Activated CD4-positive, alpha-beta memory T cell treated with anti-CD3 and anti-CD28 coated beads for 36 hours (primary cell): ENCODE data around the gene ZSWIM7. TPM values are rescaled to one million over a fixed set of nuclear protein-coding genes. Genes with fewer than 3 reads are reported as not detected.

Experiments
- CTCF ChIA-PET: fragments of 350-600 bp; sonication (Branson Sonifier 250); formaldehyde crosslinking; loops from one replicate; lab custom pipeline; 2021; ENCODE audit warnings: antibody characterized with exemption, inconsistent platforms; lab: Charles Lee
- POLR2A ChIA-PET: fragments of 350-600 bp; sonication (Branson Sonifier 250); formaldehyde crosslinking; loops from one replicate; lab custom pipeline; 2021; ENCODE audit warnings: antibody characterized with exemption; lab: Charles Lee
- DNase-seq: peaks from one replicate; pipeline ENCODE4 v3.0.0-alpha.2; 2020
- H3K27ac Mint-ChIP-seq: one replicate; pipeline ENCODE4 v1.8.0; 2021; ENCODE audit warnings: mixed read lengths
- H3K27me3 Mint-ChIP-seq: one replicate; pipeline ENCODE4 v1.8.0; 2021; ENCODE audit warnings: mixed read lengths
- H3K36me3 Mint-ChIP-seq: one replicate; pipeline ENCODE4 v1.8.0; 2021; ENCODE audit warnings: mixed read lengths
- H3K4me1 Mint-ChIP-seq: one replicate; pipeline ENCODE4 v1.8.0; 2021; ENCODE audit warnings: low read depth, mixed read lengths
- H3K4me3 Mint-ChIP-seq: one replicate; pipeline ENCODE4 v1.8.0; 2021; ENCODE audit warnings: mild to moderate bottlenecking, mixed read lengths
- H3K9me3 Mint-ChIP-seq: one replicate; pipeline ENCODE4 v1.8.0; 2021; ENCODE audit warnings: mixed read lengths
- intact Hi-C: fragments of 100-400 bp; cut with micrococcal nuclease; formaldehyde crosslinking; loops from one replicate; pipeline ENCODE4 v1.15.1; 2023
- total RNA-seq, 2 experiments: library from RNA; stranded (reverse); gene quantifications; one replicate each; pipeline ENCODE4 v1.2.3, GENCODE V29; 2021

The ZSWIM7 gene
- total RNA-seq, 2 experiments from 2014 or later = 11.2 to 12.0 TPM

- Mint-ChIP-seq H3K27me3 (no peaks in the 10 kb centered on the region), H3K4me3 (no peak overlapping the region), H3K27ac (peak overlapping the region; percentile 39), H3K4me1 (peaks cover 54% of the 10 kb centered on the region), H3K9me3 (no peaks in the 10 kb centered on the region), H3K36me3 (peaks cover 56% of the 10 kb centered on the region)
- intact Hi-C loops = loop anchor here (5.0 to 10.0 kb wide), 3 partner anchors 190 to 390 kb away; partner anchors contain the start of genes NCOR1, PIGL and TRPV2
- no peak for DNase-seq
- POLR2A ChIA-PET = no interaction called here
- CTCF ChIA-PET = no interaction called here
Measured at GRCh38 chr17:16025202-16025601, 25.7 kb upstream of the ZSWIM7 start.

GRCh38 chr17:16023881-16024280 lies 24.4 kb upstream of the ZSWIM7 start:
- H3K27ac Mint-ChIP-seq = peak overlapping the region; percentile 57
- peaks cover 46% of the 10 kb centered on the region for H3K4me1 Mint-ChIP-seq
- DNase-seq = no peak
- intact Hi-C loops = loop anchor here (10.0 kb wide), 2 partner anchors 191 to 391 kb away; partner anchors contain the start of genes NCOR1, PIGL and TRPV2
- H3K9me3 Mint-ChIP-seq = no peaks in the 10 kb centered on the region
- no peak overlapping the region for H3K4me3 Mint-ChIP-seq
- H3K36me3 Mint-ChIP-seq = peaks cover 52% of the 10 kb centered on the region
- no peaks in the 10 kb centered on the region for H3K27me3 Mint-ChIP-seq
- ChIA-PET CTCF (interaction anchor here (0.6 to 1.1 kb wide), 2 partner anchors 25 to 93 kb away, joined by 4 to 6 read pairs; partner anchors contain the start of gene ZSWIM7), POLR2A (interaction anchor here (0.5 kb wide), 1 partner anchor 395 kb away, joined by 4 read pairs; no protein-coding TSS in a partner anchor)

GRCh38 chr17:16019347-16019746 lies 19.8 kb upstream of the ZSWIM7 start:
- no peaks in the 10 kb centered on the region for H3K27me3 Mint-ChIP-seq
- peaks cover 16% of the 10 kb centered on the region for H3K4me1 Mint-ChIP-seq
- H3K27ac Mint-ChIP-seq = no peak overlapping the region
- H3K9me3 Mint-ChIP-seq = no peaks in the 10 kb centered on the region
- intact Hi-C loops = no loop called here
- H3K4me3 Mint-ChIP-seq = no peak overlapping the region
- peaks cover 34% of the 10 kb centered on the region for H3K36me3 Mint-ChIP-seq
- no peak for DNase-seq
- CTCF ChIA-PET = no interaction called here
- POLR2A ChIA-PET = no interaction called here

GRCh38 chr17:16013943-16014407 lies 14.5 kb upstream of the ZSWIM7 start:
- Mint-ChIP-seq H3K4me3 (no peak overlapping the region), H3K4me1 (peaks cover 5% of the 10 kb centered on the region), H3K9me3 (no peaks in the 10 kb centered on the region), H3K27ac (no peak overlapping the region), H3K36me3 (peaks cover 27% of the 10 kb centered on the region), H3K27me3 (no peaks in the 10 kb centered on the region)
- ChIA-PET CTCF (interaction anchor here (0.9 kb wide), 1 partner anchor 12 kb away, joined by 3 read pairs; no protein-coding TSS in a partner anchor), POLR2A (no interaction called here)
- no peak for DNase-seq
- intact Hi-C loops = no loop called here

GRCh38 chr17:16007439-16007838 lies 7.9 kb upstream of the ZSWIM7 start:
- H3K4me3 Mint-ChIP-seq = no peak overlapping the region
- peaks cover 22% of the 10 kb centered on the region for H3K4me1 Mint-ChIP-seq
- H3K36me3 Mint-ChIP-seq = peaks cover 66% of the 10 kb centered on the region
- CTCF ChIA-PET = no interaction called here
- H3K27ac Mint-ChIP-seq = no peak overlapping the region
- intact Hi-C loops = no loop called here
- POLR2A ChIA-PET = interaction anchor here (0.9 to 1.3 kb wide), 3 partner anchors 8 to 48 kb away, joined by 3 to 4 read pairs (median 4); partner anchors contain the start of genes TTC19 and ZSWIM7
- peak; percentile 27 for DNase-seq
- H3K27me3 Mint-ChIP-seq = no peaks in the 10 kb centered on the region
- H3K9me3 Mint-ChIP-seq = no peaks in the 10 kb centered on the region

GRCh38 chr17:16005636-16006035 lies 6.1 kb upstream of the ZSWIM7 start:
- POLR2A ChIA-PET = interaction anchor here (1.3 kb wide), 1 partner anchor 21 kb away, joined by 4 read pairs; no protein-coding TSS in a partner anchor
- no peak overlapping the region for H3K4me3 Mint-ChIP-seq
- no peaks in the 10 kb centered on the region for H3K27me3 Mint-ChIP-seq

GRCh38 chr17:16003841-16004240 lies 4.3 kb upstream of the ZSWIM7 start:
- no peak overlapping the region for H3K4me3 Mint-ChIP-seq
- H3K9me3 Mint-ChIP-seq = no peaks in the 10 kb centered on the region
- POLR2A ChIA-PET = no interaction called here
- CTCF ChIA-PET = no interaction called here
- H3K27me3 Mint-ChIP-seq = no peaks in the 10 kb centered on the region
- H3K27ac Mint-ChIP-seq = no peak overlapping the region
- no peak for DNase-seq
- peaks cover 44% of the 10 kb centered on the region for H3K4me1 Mint-ChIP-seq
- intact Hi-C loops = no loop called here
- H3K36me3 Mint-ChIP-seq = peaks cover 69% of the 10 kb centered on the region

More at GRCh38 chr17:16005636-16006035, 6.1 kb upstream of the ZSWIM7 start:
- intact Hi-C loops = no loop called here
- Mint-ChIP-seq H3K36me3 (peaks cover 71% of the 10 kb centered on the region), H3K4me1 (peaks cover 38% of the 10 kb centered on the region), H3K9me3 (no peaks in the 10 kb centered on the region), H3K27ac (no peak overlapping the region)
- DNase-seq = no peak
- CTCF ChIA-PET = no interaction called here

GRCh38 chr17:16002708-16003260 lies 3.3 kb upstream of the ZSWIM7 start:
- Mint-ChIP-seq H3K9me3 (no peaks in the 10 kb centered on the region), H3K36me3 (peaks cover 59% of the 10 kb centered on the region), H3K4me1 (peaks cover 36% of the 10 kb centered on the region), H3K4me3 (no peak overlapping the region), H3K27ac (no peak overlapping the region), H3K27me3 (no peaks in the 10 kb centered on the region)
- intact Hi-C loops = no loop called here
- POLR2A ChIA-PET = no interaction called here
- CTCF ChIA-PET = no interaction called here
- no peak for DNase-seq

GRCh38 chr17:16001226-16001897 lies 1.9 kb upstream of the ZSWIM7 start:
- ChIA-PET CTCF (interaction anchor here (1.1 to 1.3 kb wide), 2 partner anchors 12 to 57 kb away, joined by 3 read pairs; partner anchors contain the start of gene ADORA2B), POLR2A (interaction anchor here (0.6 kb wide), 1 partner anchor 46 kb away, joined by 3 read pairs; no protein-coding TSS in a partner anchor)
- DNase-seq = no peak
- H3K36me3 Mint-ChIP-seq = peaks cover 47% of the 10 kb centered on the region
- intact Hi-C loops = loop anchor here (1.0 kb wide), 1 partner anchor 27 kb away; no protein-coding TSS in a partner anchor
- no peaks in the 10 kb centered on the region for H3K27me3 Mint-ChIP-seq
- H3K4me1 Mint-ChIP-seq = peaks cover 31% of the 10 kb centered on the region
- H3K27ac Mint-ChIP-seq = peak overlapping the region; percentile 83
- peak overlapping the region; percentile 88 for H3K4me3 Mint-ChIP-seq
- H3K9me3 Mint-ChIP-seq = no peaks in the 10 kb centered on the region

- no peaks in the 10 kb centered on the region for H3K9me3 Mint-ChIP-seq
- CTCF ChIA-PET = interaction anchor here (0.8 to 3.6 kb wide), 7 partner anchors 11 to 172 kb away, joined by 3 to 28 read pairs (median 5); partner anchors contain the start of gene ADORA2B
- peaks cover 40% of the 10 kb centered on the region for H3K36me3 Mint-ChIP-seq
- H3K4me3 Mint-ChIP-seq = peak overlapping the region; percentile 88
- DNase-seq = no peak
- POLR2A ChIA-PET = interaction anchor here (0.6 to 2.0 kb wide), 4 partner anchors 7 to 56 kb away, joined by 3 to 12 read pairs (median 4); partner anchors contain the start of gene ADORA2B
- H3K4me1 Mint-ChIP-seq = peaks cover 31% of the 10 kb centered on the region
- no peaks in the 10 kb centered on the region for H3K27me3 Mint-ChIP-seq
- intact Hi-C loops = loop anchor here (2.0 to 5.0 kb wide), 2 partner anchors 215 to 738 kb away; partner anchors contain the start of gene NCOR1
- H3K27ac Mint-ChIP-seq = peak overlapping the region; percentile 83
Measured at GRCh38 chr17:15999974-16000827, 697 bp upstream of the ZSWIM7 start.

GRCh38 chr17:15998031-15998562 lies 1.4 kb downstream of the ZSWIM7 start:
- Mint-ChIP-seq H3K27ac (peak overlapping the region; percentile 89), H3K4me3 (no peak overlapping the region), H3K27me3 (no peaks in the 10 kb centered on the region), H3K4me1 (peaks cover 31% of the 10 kb centered on the region), H3K9me3 (no peaks in the 10 kb centered on the region), H3K36me3 (peaks cover 24% of the 10 kb centered on the region)
- POLR2A ChIA-PET = no interaction called here
- no peak for DNase-seq
- CTCF ChIA-PET = interaction anchor here (0.8 to 3.6 kb wide), 5 partner anchors 26 to 170 kb away, joined by 3 to 28 read pairs (median 4); partner anchors contain the start of gene ADORA2B
- intact Hi-C loops = loop anchor here (1.0 to 5.0 kb wide), 6 partner anchors 39 to 736 kb away; partner anchors contain the start of genes ADORA2B and NCOR1
